Cardiac septum (tissue), 1 donor: ENCODE measurements around the gene BAG3. TPM values are rescaled to one million over a fixed set of nuclear protein-coding genes. Genes with fewer than 3 reads are reported as not detected.
"Not testable (repeated sequence)": the region's sequence is repeated elsewhere in the genome, so short reads cannot be mapped to it uniquely, and the experiment has no call there.

Experiments
- DNase-seq: peaks from one replicate; pipeline ENCODE4 v3.0.0-alpha.2; 2020; ENCODE audit warnings: low spot score
- intact Hi-C: fragments of 100-400 bp; cut with DNase I; formaldehyde crosslinking; loops from one replicate; pipeline ENCODE4 v1.14.0; 2022
- total RNA-seq: library from RNA; stranded (reverse); fragmentation: NEBNext Ultra II Directional; extraction: Animal tissue kit (Norgen Biotek cat#: 25700); gene quantifications from one replicate; pipeline ENCODE4 v1.2.1, GENCODE V29; 2021
- donor health status: DM: no; HTN: no; CAD: no.

The BAG3 gene
- total RNA-seq, 1 donor from 2014 or later, result 172 TPM

DNA sequence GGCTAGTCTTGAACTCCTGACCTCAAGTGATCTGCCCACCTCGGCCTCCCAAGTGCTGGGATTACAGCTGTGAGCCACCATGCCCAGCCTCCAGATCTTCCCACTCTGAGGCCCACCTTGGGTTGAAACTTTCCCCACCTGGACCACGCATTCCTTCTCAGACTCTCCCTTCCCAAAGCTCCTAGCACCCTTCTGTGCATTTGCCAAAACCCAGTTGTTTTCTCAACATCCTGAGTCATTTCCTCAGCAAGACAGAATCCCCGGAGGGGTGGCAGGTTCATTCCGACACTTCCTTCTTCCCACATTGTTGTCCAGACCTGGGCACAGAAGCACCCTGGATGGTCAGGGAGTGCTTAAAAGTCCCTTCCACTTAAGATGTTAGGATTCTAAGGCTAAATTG is 28.9 kb downstream of the BAG3 start:
- intact Hi-C loops, result loop anchor here (10.0 kb wide), 1 partner anchor 175 kb away; no protein-coding TSS in a partner anchor
- DNase-seq, result no peak

DNA sequence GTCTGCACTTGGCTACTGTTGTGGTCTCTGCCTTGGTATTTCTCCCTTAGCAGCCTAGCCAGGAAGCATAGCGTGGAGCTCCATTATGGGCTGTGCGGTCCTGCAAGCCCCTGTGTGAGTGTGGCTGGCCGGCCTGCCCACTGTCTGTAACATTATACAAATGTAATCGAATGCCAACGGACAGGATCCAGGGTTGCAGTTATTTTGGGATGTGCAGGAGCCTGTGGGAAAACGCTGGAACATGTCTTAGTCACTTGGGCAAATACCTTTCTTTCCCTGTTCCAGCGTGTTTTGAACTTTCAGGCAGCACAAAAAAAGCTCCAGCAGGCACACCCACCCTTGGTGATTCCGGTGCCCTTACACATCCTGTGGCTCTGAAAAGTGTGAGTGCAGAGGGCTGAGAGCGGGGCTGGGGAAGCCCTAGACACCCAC is 29.5 kb downstream of the BAG3 start:
- intact Hi-C loops, result loop anchor here (10.0 kb wide), 1 partner anchor 174 kb away; no protein-coding TSS in a partner anchor
- no peak for DNase-seq

DNA sequence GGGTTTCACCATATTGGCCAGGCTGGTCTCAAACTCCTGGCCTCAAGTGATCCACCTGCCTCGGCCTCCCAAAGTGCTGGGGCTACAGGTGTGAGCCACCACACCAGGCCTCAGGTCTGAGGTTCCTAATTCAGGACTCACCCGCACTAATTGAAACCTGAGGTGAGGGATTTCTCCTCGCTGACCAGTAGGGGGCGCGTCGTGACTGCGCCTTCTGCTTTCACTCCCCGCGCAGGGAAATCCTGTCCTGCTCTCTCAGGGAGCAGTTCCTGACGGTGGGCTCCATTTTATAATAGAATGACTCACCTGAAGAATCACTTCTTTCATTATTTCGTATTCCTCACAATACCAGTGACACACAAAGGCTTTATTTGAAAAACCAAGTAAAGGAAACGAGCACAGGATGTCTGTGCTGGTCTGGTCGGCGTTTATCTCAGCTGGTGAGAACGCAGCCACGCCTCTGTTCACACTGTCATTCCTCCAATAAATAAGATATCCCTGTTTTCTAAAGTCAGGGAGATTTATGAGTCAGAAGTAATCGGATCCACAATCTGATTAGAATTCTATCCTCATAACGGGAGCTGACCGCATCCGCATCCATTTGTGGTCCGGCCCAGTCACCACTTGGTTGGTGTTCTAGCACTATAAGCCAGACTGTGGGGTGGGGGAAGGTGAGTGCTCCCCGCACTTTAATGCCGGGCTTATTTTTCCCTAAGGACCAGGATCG is 35.4 kb downstream of the BAG3 start:
- DNase-seq, result peak; percentile 91
- intact Hi-C loops, result loop anchor here (5.0 to 10.0 kb wide), 5 partner anchors 41 to 186 kb away; partner anchors contain the start of genes INPP5F and MCMBP

DNA sequence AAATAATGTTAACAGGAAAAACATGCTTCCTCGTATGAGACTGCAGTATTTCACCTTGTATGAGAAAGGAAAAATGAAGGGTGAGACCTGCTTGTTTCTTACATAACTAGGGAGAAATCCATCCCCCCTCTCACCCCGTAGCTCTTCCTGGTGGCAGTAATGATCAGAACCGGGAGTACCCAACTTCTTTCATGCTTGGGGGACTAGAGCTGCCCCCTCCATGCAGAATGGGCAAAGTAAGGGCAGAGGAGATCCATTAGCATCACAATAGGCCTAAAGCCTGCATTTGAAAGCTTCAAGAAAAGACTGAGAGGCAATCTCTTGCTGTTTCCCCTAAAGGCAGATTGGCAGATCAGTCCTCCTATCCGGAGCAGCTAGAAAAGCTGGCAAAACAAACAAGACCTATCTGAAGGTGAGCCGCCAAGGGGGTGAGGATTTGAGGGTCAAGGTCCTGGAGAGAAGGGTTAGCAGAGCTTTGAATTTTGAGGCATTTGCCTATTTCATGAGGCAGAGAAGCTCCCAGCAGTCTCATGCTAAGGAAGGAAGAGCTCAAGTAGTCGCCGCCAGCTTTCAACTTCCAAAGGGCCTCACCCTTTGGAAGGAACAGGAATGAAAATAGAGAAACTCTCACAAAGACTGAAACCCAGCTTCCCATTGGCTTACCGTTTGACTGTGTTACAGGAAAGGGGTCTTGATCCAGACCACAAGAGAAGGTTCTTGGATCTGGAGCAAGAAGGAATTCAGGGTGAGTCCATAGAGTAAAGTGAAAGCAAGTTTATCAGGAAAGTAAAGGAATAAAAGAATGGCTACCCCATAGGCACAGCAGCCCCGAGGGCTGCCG is 36.2 kb downstream of the BAG3 start:
- DNase-seq, result no peak
- intact Hi-C loops, result loop anchor here (5.0 to 10.0 kb wide), 5 partner anchors 40 to 185 kb away; partner anchors contain the start of genes INPP5F and MCMBP

DNA sequence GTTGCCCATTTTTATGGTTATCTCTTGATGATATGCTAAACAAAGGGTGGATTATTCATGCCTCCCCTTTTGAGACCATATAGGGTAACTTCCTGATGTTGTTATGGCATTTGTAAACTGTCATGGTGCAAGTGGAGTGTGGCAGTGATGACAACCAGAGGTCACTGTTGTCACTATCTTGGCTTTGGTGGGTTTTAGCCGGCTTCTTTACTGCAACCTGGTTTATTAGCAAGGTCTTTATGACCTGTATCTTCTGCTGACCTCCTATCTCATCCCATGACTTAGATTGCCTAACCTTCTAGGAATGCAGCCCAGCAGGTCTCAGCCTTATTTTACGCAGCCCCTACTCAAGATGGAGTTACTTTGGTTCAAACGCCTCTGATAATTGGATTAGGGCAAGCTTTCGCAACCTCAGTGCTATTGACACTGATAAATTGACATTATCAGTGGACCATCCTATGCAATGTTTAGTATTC is 36.9 kb downstream of the BAG3 start:
- intact Hi-C loops, result loop anchor here (5.0 to 10.0 kb wide), 5 partner anchors 39 to 184 kb away; partner anchors contain the start of genes INPP5F and MCMBP
- no peak for DNase-seq

DNA sequence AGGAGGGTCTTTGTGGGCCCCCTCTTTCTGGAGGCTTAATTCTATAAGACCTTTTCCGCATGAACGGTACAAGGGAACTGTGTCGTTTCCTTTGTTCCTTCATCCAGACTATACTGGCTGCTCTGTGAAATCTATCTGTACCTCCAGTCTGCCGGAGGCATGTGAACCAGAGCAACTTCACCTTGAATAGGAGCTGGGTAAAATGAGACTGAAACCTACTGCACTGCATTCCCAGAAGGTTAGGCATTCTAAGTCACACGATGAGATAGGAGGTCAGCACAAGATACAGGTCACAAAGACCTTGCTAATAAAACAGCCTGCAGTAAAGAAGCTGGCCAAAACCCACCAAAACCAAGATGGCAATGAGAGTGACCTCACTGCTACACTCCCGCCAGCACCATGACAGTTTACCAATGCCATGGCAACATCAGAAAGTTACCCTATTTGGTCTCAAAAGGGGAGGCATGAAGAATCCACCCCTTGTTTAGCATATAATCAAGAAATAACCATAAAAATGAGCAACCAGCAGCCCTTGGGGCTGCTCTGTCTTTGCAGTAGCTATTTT is 37.9 kb downstream of the BAG3 start:
- DNase-seq, result no peak
- intact Hi-C loops, result loop anchor here (5.0 to 10.0 kb wide), 5 partner anchors 38 to 183 kb away; partner anchors contain the start of genes INPP5F and MCMBP

DNA sequence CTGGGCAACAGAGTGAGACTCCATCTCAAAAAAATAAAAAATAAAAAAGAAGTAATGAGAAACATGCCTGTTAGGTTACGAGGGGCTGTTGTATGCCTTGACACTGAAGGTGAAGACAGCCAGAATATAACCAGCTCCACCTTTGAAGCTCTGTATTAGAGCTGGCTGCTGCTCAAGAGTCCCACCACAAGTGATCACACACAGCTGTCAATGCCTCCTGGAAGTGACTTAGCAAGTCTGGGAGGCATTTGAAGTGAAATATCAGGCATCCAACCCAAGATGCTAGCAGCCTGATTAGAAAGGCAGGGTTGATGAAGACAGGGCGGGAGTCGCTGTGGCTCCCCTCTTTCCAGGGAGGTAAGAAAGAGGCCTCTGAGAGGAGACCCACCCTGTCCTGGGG is 40.5 kb downstream of the BAG3 start:
- intact Hi-C loops, result no loop called here
- DNase-seq, result no peak

DNA sequence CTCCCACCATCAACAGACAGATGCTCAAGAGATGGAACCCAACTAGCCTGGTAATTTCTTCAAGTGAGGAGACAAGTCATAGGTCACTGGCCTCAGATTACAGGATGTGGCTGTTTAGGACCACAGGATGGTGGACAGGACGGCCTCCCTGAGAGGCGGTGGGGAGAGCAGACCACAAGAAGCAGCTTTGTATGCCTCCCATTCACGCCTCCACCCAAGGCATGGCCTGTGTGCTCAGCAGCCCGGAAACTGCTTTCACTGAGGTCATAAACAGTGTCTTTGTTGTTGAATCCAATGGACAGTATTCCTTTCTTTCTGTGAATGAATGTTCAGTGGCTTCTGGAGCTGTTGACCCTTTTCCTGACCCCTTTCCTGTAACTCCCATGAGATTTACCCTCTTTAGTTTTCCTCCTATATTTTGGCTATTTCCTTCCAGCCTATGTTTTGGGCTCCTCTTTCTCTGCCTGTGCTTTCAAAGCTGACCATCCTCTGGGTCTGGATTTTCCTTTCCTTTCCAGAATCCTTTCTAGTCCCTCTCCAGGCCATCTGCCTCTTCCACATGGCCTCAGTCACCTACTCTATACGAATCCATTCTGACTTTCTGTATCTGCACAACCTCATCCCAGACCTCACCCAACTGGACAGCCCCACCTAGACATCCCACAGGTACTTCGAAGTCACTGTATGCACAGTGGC is 42.2 kb downstream of the BAG3 start:
- DNase-seq, result no peak
- intact Hi-C loops, result no loop called here

DNA sequence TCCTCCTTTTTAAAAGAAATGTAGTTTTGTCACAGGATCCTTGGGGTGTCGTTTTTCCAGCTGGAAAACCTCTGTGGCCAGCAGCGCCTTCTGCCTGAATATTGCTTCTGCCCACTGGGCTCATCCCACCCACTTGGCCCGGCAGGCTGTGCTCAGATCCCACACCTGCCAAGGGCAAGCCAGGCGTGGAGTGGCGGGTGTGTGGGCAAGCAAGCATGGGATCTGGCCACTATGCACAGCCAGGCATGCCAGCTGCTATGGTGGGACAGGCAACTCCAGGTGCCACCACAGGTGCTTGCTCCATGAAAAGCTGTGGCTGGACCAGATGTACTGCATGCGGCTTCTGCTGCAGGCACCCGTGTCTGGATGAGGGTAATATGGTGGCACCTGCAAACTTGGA is 43.4 kb downstream of the BAG3 start:
- DNase-seq, result no peak
- intact Hi-C loops, result no loop called here

DNA sequence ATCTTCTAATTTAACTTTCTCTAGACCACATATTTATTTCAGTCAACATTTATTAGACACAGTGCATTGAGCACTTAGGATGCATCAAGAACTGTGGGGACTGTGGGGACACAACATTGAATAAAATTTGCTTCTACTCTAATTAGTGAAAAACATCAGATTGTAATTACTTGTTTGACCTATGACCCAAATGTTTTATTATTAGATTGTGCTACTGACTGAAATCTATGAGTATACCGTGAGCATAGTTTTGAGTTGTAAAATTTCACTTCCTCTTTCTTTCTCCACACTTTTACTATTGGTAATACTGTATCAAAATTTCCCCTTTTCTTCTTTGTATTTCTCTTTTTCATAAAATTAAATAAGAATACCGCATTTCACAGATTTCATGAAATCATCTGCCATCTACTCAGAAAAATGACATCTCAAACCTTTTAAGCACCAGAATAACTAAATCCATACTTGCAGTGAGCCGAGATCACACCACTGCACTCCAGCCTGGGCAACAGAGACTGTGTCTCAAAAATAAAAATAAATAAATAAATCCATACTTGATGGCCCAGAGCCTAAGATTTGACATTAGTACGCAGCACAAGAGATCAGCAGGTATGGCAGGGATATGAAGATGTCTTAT is 49.3 kb downstream of the BAG3 start:
- DNase-seq, result no peak
- intact Hi-C loops, result no loop called here

DNA sequence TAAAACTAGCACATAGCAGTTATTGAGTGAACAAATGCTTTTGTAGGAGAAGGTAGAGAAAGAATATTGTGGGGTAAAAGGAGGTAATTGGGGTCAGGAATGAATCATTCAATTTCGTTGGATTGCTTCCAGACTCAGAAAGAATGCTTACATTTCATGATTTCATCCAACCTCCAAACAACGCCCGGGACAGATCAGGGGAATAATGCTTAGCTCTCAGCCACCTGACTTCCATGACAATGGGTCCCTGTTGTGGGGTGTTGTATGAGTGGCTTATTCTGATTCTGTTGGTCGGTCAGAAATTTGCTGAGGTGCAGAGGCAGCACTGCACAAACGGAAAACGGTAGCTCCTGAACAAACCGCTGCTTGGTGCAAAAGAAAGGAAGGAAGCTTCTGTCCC is 50.7 kb downstream of the BAG3 start:
- intact Hi-C loops, result no loop called here
- DNase-seq, result no peak

DNA sequence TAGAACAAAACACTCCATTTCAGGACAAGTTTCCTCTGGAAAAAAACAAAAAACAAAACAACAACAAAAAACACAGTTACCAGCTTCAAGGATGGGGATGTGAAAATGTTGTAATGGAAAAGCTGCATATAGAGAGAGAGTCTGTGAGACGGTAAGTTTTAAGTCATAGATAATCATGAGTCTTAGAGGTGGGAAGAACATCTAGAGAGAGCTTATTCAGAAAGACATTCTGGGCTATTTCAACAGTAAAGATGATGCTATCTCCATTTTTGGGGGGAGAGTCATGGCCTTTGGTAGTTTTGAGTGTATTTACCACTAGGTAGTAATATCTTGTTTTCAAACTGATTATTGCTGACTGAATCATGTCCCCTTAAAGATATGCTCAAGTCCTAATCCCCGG is 51.4 kb downstream of the BAG3 start:
- intact Hi-C loops, result no loop called here
- no peak for DNase-seq

DNA sequence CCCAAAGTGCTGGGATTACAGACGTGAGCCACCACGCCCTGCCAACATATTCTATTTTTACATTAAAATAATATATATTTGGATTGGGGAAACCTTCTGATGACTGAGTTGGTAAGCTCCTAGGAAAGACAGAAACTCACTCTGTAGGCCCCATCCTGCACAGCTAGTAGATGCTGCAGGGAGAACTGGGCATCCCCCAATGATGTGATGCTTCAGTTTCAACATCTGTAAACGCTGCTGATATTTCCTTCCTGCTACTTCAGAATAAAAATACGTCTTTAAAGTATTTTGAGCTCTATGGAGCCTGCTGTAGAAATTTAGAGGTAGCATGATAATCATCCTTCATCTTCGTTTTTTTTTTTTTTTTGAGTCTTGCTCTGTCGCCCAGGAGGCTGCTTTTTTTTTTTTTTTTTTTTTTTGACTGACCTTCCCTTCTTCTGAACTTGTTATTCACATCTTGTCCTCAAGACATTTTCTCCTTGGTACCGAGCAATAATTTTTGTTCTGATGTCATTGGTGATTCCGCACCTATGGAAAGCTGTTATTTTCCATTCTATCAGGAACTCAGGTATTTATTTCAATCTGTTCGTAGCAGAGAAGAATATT is 52.8 kb downstream of the BAG3 start:
- intact Hi-C loops, result no loop called here
- DNase-seq, result no peak

DNA sequence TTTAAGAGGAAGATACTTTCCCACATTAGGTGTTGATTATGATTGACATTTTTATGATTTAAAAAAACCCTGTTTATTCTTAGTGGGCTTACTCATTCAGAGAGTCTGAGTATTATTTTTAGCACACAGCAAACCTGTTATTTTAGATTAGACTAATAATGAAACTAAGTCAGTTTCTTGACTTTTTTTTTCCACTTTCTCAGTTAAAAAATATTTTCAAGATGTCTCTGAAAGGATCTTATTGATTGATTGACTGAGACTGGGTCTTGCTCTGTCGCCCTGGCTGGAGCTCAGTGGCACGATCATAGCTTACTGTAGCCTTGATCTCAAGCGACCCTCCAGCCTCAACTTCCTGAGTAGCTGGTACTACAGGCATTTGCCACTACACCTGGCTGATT is 54.3 kb downstream of the BAG3 start:
- DNase-seq, result no peak
- intact Hi-C loops, result no loop called here

DNA sequence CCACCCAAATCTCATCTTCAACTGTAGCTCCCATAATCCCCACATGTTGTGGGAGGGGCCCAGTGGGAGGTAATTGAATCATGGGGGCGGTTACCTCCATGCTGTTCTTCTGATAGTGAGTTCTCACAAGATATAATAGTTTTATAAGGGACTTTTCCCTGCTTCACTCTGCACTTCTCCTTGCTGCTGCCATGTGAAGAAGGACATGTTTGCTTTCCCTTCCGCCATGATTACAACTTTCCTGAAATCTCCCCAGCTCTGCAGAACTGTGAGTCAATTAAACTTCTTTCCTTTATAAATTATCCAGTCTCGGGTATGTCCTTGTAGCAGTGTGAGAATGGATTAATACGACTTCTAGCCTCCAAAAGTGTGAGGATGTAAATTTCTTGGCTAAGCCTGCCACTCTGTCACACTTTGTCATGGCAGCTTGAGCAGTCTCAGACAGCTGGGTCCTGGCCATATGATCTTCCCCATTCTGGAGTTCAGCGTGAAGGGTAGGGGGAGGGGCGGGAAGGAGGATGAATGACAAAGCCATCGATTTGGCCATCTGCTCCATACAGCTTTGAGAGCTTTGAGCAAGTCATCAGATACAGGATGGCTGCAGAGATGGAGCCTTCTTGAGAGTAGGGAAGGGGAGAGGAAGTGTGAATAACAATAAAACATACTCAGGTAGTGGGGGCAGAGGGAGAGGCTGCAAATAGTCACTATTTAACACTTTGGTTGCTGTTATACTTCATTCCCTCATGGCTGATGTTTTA is 55.5 kb downstream of the BAG3 start:
- intact Hi-C loops, result no loop called here
- no peak for DNase-seq

DNA sequence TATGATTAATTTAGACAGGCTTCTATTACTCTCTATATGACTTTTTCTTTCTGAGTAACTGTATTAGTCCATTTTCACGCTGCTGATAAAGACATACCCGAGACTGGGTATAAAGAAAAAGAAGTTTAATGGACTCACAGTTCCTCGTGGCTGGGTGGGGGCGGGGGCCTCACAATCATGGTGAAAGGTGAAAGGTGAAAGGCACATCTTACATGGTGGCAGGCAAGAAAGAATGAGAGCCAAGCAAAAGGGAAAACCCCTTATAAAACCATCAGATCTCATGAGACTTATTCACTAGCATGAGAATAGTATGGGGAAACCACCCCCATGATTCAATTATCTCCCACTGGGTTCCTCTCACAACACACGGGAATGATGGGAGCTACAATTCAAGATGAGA is 56.2 kb downstream of the BAG3 start:
- DNase-seq, intact Hi-C loops: not testable (repeated sequence)

DNA sequence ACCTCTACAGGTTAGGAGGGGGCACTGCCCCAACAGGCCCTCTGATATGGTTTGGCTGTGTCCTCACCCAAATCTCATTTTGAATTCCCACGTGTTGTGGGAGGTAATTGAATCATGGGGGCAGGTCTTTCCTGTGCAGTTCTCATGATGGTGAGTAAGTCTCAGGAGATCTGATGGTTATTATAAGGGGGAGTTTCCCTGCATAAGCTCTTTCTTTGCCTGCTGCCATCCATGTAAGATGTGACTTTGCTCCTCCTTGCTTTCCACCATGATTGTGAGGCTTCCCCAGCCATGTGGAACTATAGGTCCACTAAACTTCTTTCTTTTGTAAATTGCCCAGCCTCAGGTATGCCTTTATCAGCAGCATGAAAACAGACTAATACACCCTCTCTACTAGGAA is 59.8 kb downstream of the BAG3 start:
- intact Hi-C loops, DNase-seq: not testable (repeated sequence)
